Testis (tissue), 2 donors: ENCODE results near the gene TRMT2A.

Experiments
- POLR2A ChIP-seq: fragments of 450-650 bp; IDR thresholded peaks from one replicate; pipeline ENCODE4 v1.6.1; 2017; ENCODE audit warnings: antibody characterized with exemption, mild to moderate bottlenecking, moderate library complexity
- TF ChIP-seq, protein P1 (sequence below), 3 experiments: fragments of 450-650 bp in 2 of 3; fragments of 200-600 bp in 1 of 3; sonication (generic) in 1 of 3; IDR thresholded peaks; one replicate each; pipeline ENCODE4 v1.5.1; 2016 to 2019; ENCODE audit warnings: antibody characterized with exemption in 3 of 3, mild to moderate bottlenecking in 2 of 3, moderate library complexity in 1 of 3

DNA sequence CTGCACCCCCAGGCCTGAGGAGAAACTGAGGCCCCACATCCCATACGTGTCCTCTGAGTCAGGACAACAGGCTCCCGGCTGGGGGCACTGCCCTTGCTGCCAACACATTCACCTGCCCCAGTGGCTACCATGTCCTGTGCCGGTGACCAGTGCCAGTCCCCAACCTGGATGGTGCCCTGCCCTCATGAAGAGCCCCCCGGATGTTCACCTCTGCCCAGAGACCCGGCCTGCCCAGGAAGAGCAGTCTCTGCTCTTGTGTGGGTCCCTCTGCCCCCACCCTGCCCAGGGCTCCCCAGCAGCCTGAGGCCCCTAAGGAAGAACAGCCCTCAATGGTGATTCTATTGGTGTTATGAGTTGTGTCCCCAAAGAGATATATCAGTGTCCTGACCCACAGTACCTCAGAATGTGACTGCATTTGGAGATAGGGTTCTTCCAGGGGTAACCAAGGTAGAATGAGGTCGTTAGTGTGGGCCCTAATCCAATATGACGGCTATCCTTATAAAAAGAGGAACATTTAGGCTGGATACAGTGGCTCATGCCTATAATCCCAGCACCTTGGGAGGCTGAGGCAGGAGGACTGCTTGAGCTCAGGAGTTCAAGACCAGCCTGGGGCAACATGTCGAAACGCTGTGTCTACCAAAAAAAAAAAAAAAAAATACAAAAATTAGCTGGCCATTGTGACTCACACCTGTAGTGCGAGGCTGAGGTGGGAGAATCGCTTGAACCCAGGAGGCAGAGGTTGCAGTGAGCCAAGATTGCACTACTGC, 50.2 kb downstream of the TRMT2A start:
- TF ChIP-seq, protein P1, sequence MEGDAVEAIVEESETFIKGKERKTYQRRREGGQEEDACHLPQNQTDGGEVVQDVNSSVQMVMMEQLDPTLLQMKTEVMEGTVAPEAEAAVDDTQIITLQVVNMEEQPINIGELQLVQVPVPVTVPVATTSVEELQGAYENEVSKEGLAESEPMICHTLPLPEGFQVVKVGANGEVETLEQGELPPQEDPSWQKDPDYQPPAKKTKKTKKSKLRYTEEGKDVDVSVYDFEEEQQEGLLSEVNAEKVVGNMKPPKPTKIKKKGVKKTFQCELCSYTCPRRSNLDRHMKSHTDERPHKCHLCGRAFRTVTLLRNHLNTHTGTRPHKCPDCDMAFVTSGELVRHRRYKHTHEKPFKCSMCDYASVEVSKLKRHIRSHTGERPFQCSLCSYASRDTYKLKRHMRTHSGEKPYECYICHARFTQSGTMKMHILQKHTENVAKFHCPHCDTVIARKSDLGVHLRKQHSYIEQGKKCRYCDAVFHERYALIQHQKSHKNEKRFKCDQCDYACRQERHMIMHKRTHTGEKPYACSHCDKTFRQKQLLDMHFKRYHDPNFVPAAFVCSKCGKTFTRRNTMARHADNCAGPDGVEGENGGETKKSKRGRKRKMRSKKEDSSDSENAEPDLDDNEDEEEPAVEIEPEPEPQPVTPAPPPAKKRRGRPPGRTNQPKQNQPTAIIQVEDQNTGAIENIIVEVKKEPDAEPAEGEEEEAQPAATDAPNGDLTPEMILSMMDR (IDR thresholded peaks at IDR 0.05), result no peak
- no peak for TF ChIP-seq POLR2A
